H9 (cell line): ENCODE data around the gene TNFRSF4. TPM values are rescaled to one million over a fixed set of nuclear protein-coding genes. Genes with fewer than 3 reads are reported as not detected.

Experiments
- DNase-seq: peaks from one replicate; pipeline ENCODE4 v3.0.0-alpha.2; 2017
- H2AFZ ChIP-seq: one replicate; pipeline ENCODE4 v1.6.1; 2013; ENCODE audit warnings: mild to moderate bottlenecking, low read length, control low read depth, moderate library complexity
- H2AK5ac ChIP-seq: 2 replicates; pipeline ENCODE4 v1.6.1; 2013; ENCODE audit warnings: low read length, control low read depth, mixed read lengths; ENCODE audit not compliant: insufficient read length
- H2BK120ac ChIP-seq: one replicate; pipeline ENCODE4 v1.6.1; 2013; ENCODE audit warnings: low read depth, mild to moderate bottlenecking, low read length, control low read depth, inconsistent platforms; ENCODE audit not compliant: poor library complexity, severe bottlenecking
- H2BK12ac ChIP-seq: 2 replicates; pipeline ENCODE4 v1.6.1; 2013; ENCODE audit warnings: low read length, control low read depth, mixed read lengths, low read depth; ENCODE audit not compliant: insufficient read length
- H2BK15ac ChIP-seq: 2 replicates; pipeline ENCODE4 v1.6.1; 2013; ENCODE audit warnings: low read depth, low read length, control low read depth
- H2BK20ac ChIP-seq: one replicate; pipeline ENCODE4 v1.6.1; 2013; ENCODE audit warnings: low read depth, mild to moderate bottlenecking, low read length, control low read depth, inconsistent platforms; ENCODE audit not compliant: poor library complexity, severe bottlenecking
- H2BK5ac ChIP-seq: 2 replicates; pipeline ENCODE4 v1.6.1; 2013; ENCODE audit warnings: low read length, control low read depth, mixed read lengths; ENCODE audit not compliant: insufficient read length
- H3K14ac ChIP-seq: 2 replicates; pipeline ENCODE4 v1.6.1; 2013; ENCODE audit warnings: low read length, control low read depth; ENCODE audit not compliant: insufficient read depth
- H3K18ac ChIP-seq: 2 replicates; pipeline ENCODE4 v1.6.1; 2013; ENCODE audit warnings: low read depth, mild to moderate bottlenecking, mixed read lengths, low read length, control low read depth; ENCODE audit not compliant: insufficient read length
- H3K23ac ChIP-seq: 2 replicates; pipeline ENCODE4 v1.6.1; 2013; ENCODE audit warnings: low read length, control low read depth, mixed read lengths, low read depth; ENCODE audit not compliant: insufficient read length
- H3K23me2 ChIP-seq: 2 replicates; pipeline ENCODE4 v1.6.1; 2013; ENCODE audit warnings: low read depth, mild to moderate bottlenecking, mixed read lengths, low read length, control low read depth; ENCODE audit not compliant: insufficient read length, poor library complexity, severe bottlenecking
- H3K27ac ChIP-seq: 2 replicates; pipeline ENCODE4 v1.5.1; 2013; ENCODE audit warnings: low read length, control low read depth, mixed read lengths, low read depth; ENCODE audit not compliant: insufficient read length
- H3K27me3 ChIP-seq: 2 replicates; pipeline ENCODE4 v1.6.1; 2013; ENCODE audit warnings: low read length, control low read depth, inconsistent platforms; ENCODE audit not compliant: insufficient read depth
- H3K4ac ChIP-seq: 2 replicates; pipeline ENCODE4 v1.6.1; 2013; ENCODE audit warnings: low read depth, mild to moderate bottlenecking, control low read depth, inconsistent platforms, low read length, moderate library complexity
- H3K4me1 ChIP-seq: 2 replicates; pipeline ENCODE4 v1.6.1; 2013; ENCODE audit warnings: low read length, control low read depth, inconsistent platforms; ENCODE audit not compliant: insufficient read depth
- H3K4me2 ChIP-seq: 2 replicates; pipeline ENCODE4 v1.6.1; 2013; ENCODE audit warnings: low read length, control low read depth, mixed read lengths; ENCODE audit not compliant: insufficient read length, insufficient read depth
- H3K56ac ChIP-seq: 2 replicates; pipeline ENCODE4 v1.6.1; 2013; ENCODE audit warnings: low read depth, mild to moderate bottlenecking, mixed read lengths, low read length, control low read depth; ENCODE audit not compliant: insufficient read length
- H3K79me1 ChIP-seq: 2 replicates; pipeline ENCODE4 v1.6.1; 2013; ENCODE audit warnings: low read depth, mild to moderate bottlenecking, moderate library complexity, low read length, control low read depth, inconsistent platforms; ENCODE audit not compliant: insufficient read depth, poor library complexity, severe bottlenecking
- H3K79me2 ChIP-seq: 2 replicates; pipeline ENCODE4 v1.6.1; 2013; ENCODE audit warnings: low read length, control low read depth, inconsistent platforms; ENCODE audit not compliant: insufficient read depth
- H3K9ac ChIP-seq: 2 replicates; pipeline ENCODE4 v1.6.1; 2013; ENCODE audit warnings: low read length, control low read depth, mixed read lengths; ENCODE audit not compliant: insufficient read length; ENCODE audit errors: extremely low read depth
- H3K9me3 ChIP-seq: one replicate; pipeline ENCODE4 v1.6.1; 2013; ENCODE audit warnings: low read depth, low read length, inconsistent platforms; ENCODE audit not compliant: control insufficient read depth
- H3T11ph ChIP-seq: one replicate; pipeline ENCODE4 v1.6.1; 2013; ENCODE audit warnings: mild to moderate bottlenecking, low read length, control low read depth, inconsistent platforms
- H4K20me1 ChIP-seq: one replicate; pipeline ENCODE4 v1.6.1; 2013; ENCODE audit not compliant: control insufficient read depth, insufficient read length, insufficient read depth
- H4K5ac ChIP-seq: 2 replicates; pipeline ENCODE4 v1.6.1; 2013; ENCODE audit warnings: low read depth, mild to moderate bottlenecking, mixed read lengths, low read length, control low read depth; ENCODE audit not compliant: insufficient read length
- H4K8ac ChIP-seq: replicated peaks from 2 replicates; pipeline ENCODE4 v1.6.1; 2013; ENCODE audit warnings: low read length, control low read depth, mixed read lengths, low read depth; ENCODE audit not compliant: insufficient read length
- H4K91ac ChIP-seq: 2 replicates; pipeline ENCODE4 v1.6.1; 2013; ENCODE audit warnings: low read depth, mild to moderate bottlenecking, moderate library complexity, mixed read lengths, low read length, control low read depth; ENCODE audit not compliant: insufficient read length
- H3K27ac Mint-ChIP-seq, 3 experiments: 2 replicates in 2 of 3; 3 replicates in 1 of 3; pipeline ENCODE4 v1.8.0; 2020 to 2021; ENCODE audit warnings: mixed read lengths in 3 of 3, mild to moderate bottlenecking in 1 of 3, moderate library complexity in 1 of 3
- H3K27me3 Mint-ChIP-seq: 2 replicates; pipeline ENCODE4 v1.8.0; 2021; ENCODE audit warnings: low read depth, mild to moderate bottlenecking, moderate library complexity, mixed read lengths
- H3K36me3 Mint-ChIP-seq, 3 experiments: 2 replicates in 2 of 3; 3 replicates in 1 of 3; pipeline ENCODE4 v1.8.0; 2020 to 2021; ENCODE audit warnings: low read depth in 3 of 3, mixed read lengths in 3 of 3; ENCODE audit not compliant: insufficient read depth in 1 of 3
- H3K4me1 Mint-ChIP-seq, 2 experiments: 2 replicates each; pipeline ENCODE4 v1.8.0; 2020; ENCODE audit warnings: mixed read lengths in 2 of 2
- H3K4me3 Mint-ChIP-seq, 2 experiments: 2 replicates in 1 of 2; 3 replicates in 1 of 2; pipeline ENCODE4 v1.8.0; 2020 to 2021; ENCODE audit warnings: mild to moderate bottlenecking in 2 of 2, mixed read lengths in 2 of 2, moderate library complexity in 1 of 2
- H3K9me3 Mint-ChIP-seq, 2 experiments: 2 replicates in 1 of 2; 3 replicates in 1 of 2; pipeline ENCODE4 v1.8.0; 2020; ENCODE audit warnings: mild to moderate bottlenecking in 2 of 2, mixed read lengths in 2 of 2, moderate library complexity in 1 of 2
- WGBS: extraction: QIAGEN DNeasy Blood & Tissue Kit; methylation state at CpG from one replicate; pipeline ENCODE4 v1.1.7; 2013; ENCODE audit warnings: missing lambda C conversion rate, low lambda C conversion rate, mixed read lengths; ENCODE audit not compliant: insufficient read length; ENCODE audit errors: extremely low coverage; 5-methylcytosine and 5-hydroxymethylcytosine counted together
- total RNA-seq: library from RNA; stranded (reverse); gene quantifications from 2 replicates; pipeline ENCODE4 v1.2.1, GENCODE V29; 2021
- TF ChIP-seq, protein P1 (sequence below): fragments of 200-600 bp; sonication (generic); conservative IDR thresholded peaks from 3 replicates; pipeline ENCODE4 v1.8.0; 2021; ENCODE audit warnings: antibody characterized with exemption, mild to moderate bottlenecking

The TNFRSF4 gene
- total RNA-seq, 1 experiment from 2014 or later: 0.24 TPM

DNA sequence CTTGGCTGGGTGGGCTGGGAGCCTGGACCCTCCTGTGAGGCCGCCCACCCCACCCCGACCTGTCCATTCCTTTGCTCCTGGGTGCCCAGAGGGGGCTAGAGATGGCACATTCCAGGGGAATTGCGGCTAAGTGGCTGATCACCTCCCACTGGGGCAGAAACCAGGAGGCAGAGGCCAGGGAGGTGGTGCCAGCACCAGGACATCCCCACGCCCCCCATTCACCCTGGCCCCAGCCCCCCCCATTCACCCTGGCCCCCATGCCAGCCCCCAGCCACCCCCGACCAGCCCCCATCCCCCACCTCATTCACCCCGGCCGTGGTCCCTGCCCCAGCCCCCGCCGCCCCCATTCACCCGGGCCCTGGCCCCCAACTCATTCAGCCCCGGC, 26.4 kb upstream of the TNFRSF4 start:
- Histone ChIP-seq H4K8ac (no peak overlapping the region), H3K27ac (no peak overlapping the region), H3K23ac (no peak overlapping the region), H2BK120ac (no peak overlapping the region), H3K27me3 (no peaks in the 10 kb centered on the region), H3K23me2 (no peaks in the 10 kb centered on the region), H3K4ac (no peak overlapping the region), H2BK20ac (no peak overlapping the region), H3T11ph (no peak overlapping the region), H2BK12ac (no peak overlapping the region), H3K9ac (no peak overlapping the region), H3K79me2 (no peaks in the 10 kb centered on the region), H3K4me1 (no peaks in the 10 kb centered on the region), H2BK5ac (no peak overlapping the region), H3K18ac (no peak overlapping the region), H4K20me1 (no peaks in the 10 kb centered on the region), H3K56ac (no peak overlapping the region), H3K9me3 (no peaks in the 10 kb centered on the region), H4K5ac (no peak overlapping the region), H2AFZ (no peak overlapping the region), H4K91ac (no peak overlapping the region), H2BK15ac (no peak overlapping the region), H3K4me2 (no peak overlapping the region), H2AK5ac (no peak overlapping the region), H3K14ac (no peak overlapping the region), H3K79me1 (no peaks in the 10 kb centered on the region)
- H3K4me3 Mint-ChIP-seq: no peak overlapping the region
- no peaks in the 10 kb centered on the region; the same call in none of the 2 replicates for H3K27me3 Mint-ChIP-seq
- WGBS: no CpG with 5 or more reads among the region's 11 CpGs
- H3K27ac Mint-ChIP-seq: no peak overlapping the region
- H3K9me3 Mint-ChIP-seq: no peaks in the 10 kb centered on the region
- no peaks in the 10 kb centered on the region for H3K36me3 Mint-ChIP-seq
- TF ChIP-seq, protein P1, sequence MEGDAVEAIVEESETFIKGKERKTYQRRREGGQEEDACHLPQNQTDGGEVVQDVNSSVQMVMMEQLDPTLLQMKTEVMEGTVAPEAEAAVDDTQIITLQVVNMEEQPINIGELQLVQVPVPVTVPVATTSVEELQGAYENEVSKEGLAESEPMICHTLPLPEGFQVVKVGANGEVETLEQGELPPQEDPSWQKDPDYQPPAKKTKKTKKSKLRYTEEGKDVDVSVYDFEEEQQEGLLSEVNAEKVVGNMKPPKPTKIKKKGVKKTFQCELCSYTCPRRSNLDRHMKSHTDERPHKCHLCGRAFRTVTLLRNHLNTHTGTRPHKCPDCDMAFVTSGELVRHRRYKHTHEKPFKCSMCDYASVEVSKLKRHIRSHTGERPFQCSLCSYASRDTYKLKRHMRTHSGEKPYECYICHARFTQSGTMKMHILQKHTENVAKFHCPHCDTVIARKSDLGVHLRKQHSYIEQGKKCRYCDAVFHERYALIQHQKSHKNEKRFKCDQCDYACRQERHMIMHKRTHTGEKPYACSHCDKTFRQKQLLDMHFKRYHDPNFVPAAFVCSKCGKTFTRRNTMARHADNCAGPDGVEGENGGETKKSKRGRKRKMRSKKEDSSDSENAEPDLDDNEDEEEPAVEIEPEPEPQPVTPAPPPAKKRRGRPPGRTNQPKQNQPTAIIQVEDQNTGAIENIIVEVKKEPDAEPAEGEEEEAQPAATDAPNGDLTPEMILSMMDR: no peak
- peaks cover 0 to 9% of the 10 kb centered on the region in 2 experiments for H3K4me1 Mint-ChIP-seq
- DNase-seq: no peak
